Fibroblast of gingiva (primary cell): Measurements from ENCODE around the gene NKTR.
"Not testable (repeated sequence)": the region's sequence is repeated elsewhere in the genome, so short reads cannot be mapped to it uniquely, and the experiment has no call there.

Experiments
- DNase-seq: peaks from one replicate; pipeline ENCODE4 v3.0.0-alpha.2; 2011; ENCODE audit warnings: low read depth

The NKTR gene

GRCh38 chr3:42597098-42597497 is 3.4 kb upstream of the NKTR start:
- not testable (repeated sequence) for DNase-seq

GRCh38 chr3:42600958-42601675 is 631 bp downstream of the NKTR start:
- DNase-seq: peak; percentile 59

- DNase-seq: no peak
Observed at GRCh38 chr3:42601896-42602581, 1.6 kb downstream of the NKTR start.

GRCh38 chr3:42602961-42603360 is 2.5 kb downstream of the NKTR start:
- no peak for DNase-seq

- no peak for DNase-seq
Observed at GRCh38 chr3:42605546-42606173, 5.2 kb downstream of the NKTR start.

- DNase-seq: peak; percentile 34
Observed at GRCh38 chr3:42608581-42608980, 8.1 kb downstream of the NKTR start.

- DNase-seq: no peak
Observed at GRCh38 chr3:42610976-42611375, 10.5 kb downstream of the NKTR start.

- no peak for DNase-seq
Observed at GRCh38 chr3:42612217-42612616, 11.7 kb downstream of the NKTR start.

- DNase-seq: no peak
Observed at GRCh38 chr3:42612928-42613327, 12.4 kb downstream of the NKTR start.

- no peak for DNase-seq
Observed at GRCh38 chr3:42613462-42613861, 13.0 kb downstream of the NKTR start.

- no peak for DNase-seq
Observed at GRCh38 chr3:42631620-42632019, 31.1 kb downstream of the NKTR start.

GRCh38 chr3:42632146-42632545 is 31.7 kb downstream of the NKTR start:
- no peak for DNase-seq

GRCh38 chr3:42633544-42633943 is 33.1 kb downstream of the NKTR start:
- DNase-seq: no peak

GRCh38 chr3:42635111-42635510 is 34.6 kb downstream of the NKTR start:
- no peak for DNase-seq

GRCh38 chr3:42637001-42637400 is 36.5 kb downstream of the NKTR start:
- DNase-seq: no peak

- DNase-seq: no peak
Observed at GRCh38 chr3:42638339-42638842, 37.9 kb downstream of the NKTR start.

- DNase-seq: no peak
Observed at GRCh38 chr3:42639192-42639591, 38.7 kb downstream of the NKTR start.

GRCh38 chr3:42640129-42640528 is 39.6 kb downstream of the NKTR start:
- no peak for DNase-seq

GRCh38 chr3:42640771-42641370 is 40.4 kb downstream of the NKTR start:
- no peak for DNase-seq

- no peak for DNase-seq
Observed at GRCh38 chr3:42647821-42648459, 47.5 kb downstream of the NKTR start.

- DNase-seq: no peak
Observed at GRCh38 chr3:42649006-42649405, 48.5 kb downstream of the NKTR start.

GRCh38 chr3:42649783-42650182 is 49.3 kb downstream of the NKTR start:
- DNase-seq: no peak
